ENCODE measurements around the gene CEACAM19. TPM values are rescaled to one million over a fixed set of nuclear protein-coding genes. Genes with fewer than 3 reads are reported as not detected.
A peak's percentile ranks its signal among the peaks of the same experiment; 100 is the strongest.

CEACAM19 gene
- 0.09 and 0.59 TPM in 2 replicates for total RNA-seq (ENCODE audit: low replicate concordance)

- H3K4me1 Mint-ChIP-seq = no peaks in the 10 kb centered on the region
- peak within 1 kb of the TSS; percentile 41 for H3K4me3 Mint-ChIP-seq
- no peaks in the 10 kb centered on the region for H3K36me3 Mint-ChIP-seq
- TF ChIP-seq EZH2 (IDR thresholded peaks at IDR 0.05) = no peak
- TF ChIP-seq CTCF (IDR thresholded peaks at IDR 0.05) = no peak
- TF ChIP-seq EZH2phosphoT487 (IDR thresholded peaks at IDR 0.05) = no peak
- no peaks in the 10 kb centered on the region for H3K27me3 ChIP-seq
- no peaks in the 10 kb centered on the region for H3K9me3 Mint-ChIP-seq
- no peak within 1 kb of the TSS for H3K4me3 ChIP-seq
- no peaks in the 10 kb centered on the region for H3K9me3 ChIP-seq (ENCODE audit: low read depth)
- DNase-seq (ENCODE audit: low spot score) = no peak
- no peak within 1 kb of the TSS for H3K4me2 ChIP-seq
- peaks cover 7% of the 10 kb centered on the region for H3F3A ChIP-seq (ENCODE audit: low read depth)
- H2AFZ ChIP-seq (replicated peaks) = no peak within 1 kb of the TSS
- H3K27ac Mint-ChIP-seq = peak within 1 kb of the TSS; percentile 53
- no peak within 1 kb of the TSS for H3K27ac ChIP-seq
- H3K9ac ChIP-seq = no peak within 1 kb of the TSS
- H3K36me3 ChIP-seq = no peaks in the 10 kb centered on the region
- no peaks in the 10 kb centered on the region for H3K4me1 ChIP-seq
- no peaks in the 10 kb centered on the region for H4K20me1 ChIP-seq (ENCODE audit: low read depth)
- no peaks in the 10 kb centered on the region for H3K79me2 ChIP-seq (ENCODE audit: low read depth)
- no peaks in the 10 kb centered on the region for H3K27me3 Mint-ChIP-seq (ENCODE audit: insufficient read depth, low read depth)
Measured at GRCh38 chr19:44671400-44671799, at the start of gene CEACAM19. TSS of gene CEACAM19 (plus strand) at chr19:44671482. CDS start at chr19:44671932, 450 bp downstream.

DNA sequence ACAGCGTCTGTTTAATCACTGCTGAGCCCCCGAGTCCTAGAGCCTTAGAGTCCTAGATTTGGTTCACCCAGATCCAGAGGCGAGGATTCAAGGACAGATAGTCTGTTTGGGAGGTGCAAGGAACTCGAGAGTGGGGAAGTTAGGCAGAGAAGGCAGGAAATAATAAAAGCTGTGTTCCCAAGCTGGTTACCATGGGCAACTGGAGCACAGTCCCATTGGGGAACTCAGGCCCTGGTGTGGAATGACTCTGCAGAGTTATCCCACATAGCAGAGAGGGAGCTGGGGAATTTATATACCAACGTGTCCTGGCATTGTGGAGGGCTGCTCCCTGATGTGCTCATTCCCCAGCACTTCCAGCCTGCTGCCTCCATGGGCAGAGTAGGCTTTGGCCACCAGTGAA lies 48.2 kb upstream of the CEACAM19 start:
- Histone ChIP-seq H3K9me3 (ENCODE audit: low read depth) (no peaks in the 10 kb centered on the region), H3K27me3 (no peaks in the 10 kb centered on the region), H3K4me1 (no peaks in the 10 kb centered on the region), H3K4me3 (no peak overlapping the region), H4K20me1 (ENCODE audit: low read depth) (no peaks in the 10 kb centered on the region), H3K27ac (no peak overlapping the region), H3F3A (ENCODE audit: low read depth) (no peaks in the 10 kb centered on the region), H3K4me2 (no peak overlapping the region), H3K36me3 (no peaks in the 10 kb centered on the region), H3K9ac (no peak overlapping the region), H3K79me2 (ENCODE audit: low read depth) (no peaks in the 10 kb centered on the region), H2AFZ (replicated peaks) (no peak overlapping the region)
- DNase-seq (ENCODE audit: low spot score) = no peak
- H3K36me3 Mint-ChIP-seq = no peaks in the 10 kb centered on the region
- no peaks in the 10 kb centered on the region for H3K27me3 Mint-ChIP-seq (ENCODE audit: insufficient read depth, low read depth)
- TF ChIP-seq CTCF (IDR thresholded peaks at IDR 0.05) (no peak), EZH2phosphoT487 (IDR thresholded peaks at IDR 0.05) (no peak), EZH2 (IDR thresholded peaks at IDR 0.05) (no peak)
- no peak overlapping the region for H3K4me3 Mint-ChIP-seq
- H3K4me1 Mint-ChIP-seq = no peaks in the 10 kb centered on the region
- peak overlapping the region; percentile 40 for H3K27ac Mint-ChIP-seq
- H3K9me3 Mint-ChIP-seq = no peaks in the 10 kb centered on the region

- DNase-seq (ENCODE audit: low spot score) = no peak
- Mint-ChIP-seq H3K27me3 (ENCODE audit: insufficient read depth, low read depth) (no peaks in the 10 kb centered on the region), H3K27ac (no peak overlapping the region), H3K36me3 (no peaks in the 10 kb centered on the region), H3K9me3 (no peaks in the 10 kb centered on the region), H3K4me1 (no peaks in the 10 kb centered on the region), H3K4me3 (no peak overlapping the region)
- Histone ChIP-seq H2AFZ (replicated peaks) (no peak overlapping the region), H3K4me1 (no peaks in the 10 kb centered on the region), H3K4me2 (no peak overlapping the region), H3K27me3 (no peaks in the 10 kb centered on the region), H3K79me2 (ENCODE audit: low read depth) (no peaks in the 10 kb centered on the region), H3K9ac (no peak overlapping the region), H3K9me3 (ENCODE audit: low read depth) (no peaks in the 10 kb centered on the region), H3F3A (ENCODE audit: low read depth) (no peaks in the 10 kb centered on the region), H3K36me3 (no peaks in the 10 kb centered on the region), H4K20me1 (ENCODE audit: low read depth) (no peaks in the 10 kb centered on the region), H3K27ac (no peak overlapping the region), H3K4me3 (no peak overlapping the region)
- TF ChIP-seq CTCF (IDR thresholded peaks at IDR 0.05) (no peak), EZH2phosphoT487 (IDR thresholded peaks at IDR 0.05) (no peak), EZH2 (IDR thresholded peaks at IDR 0.05) (no peak)
Measured at GRCh38 chr19:44623626-44624025, 47.7 kb upstream of the CEACAM19 start.
